ENCODE results near the gene FOXK1. TPM values are rescaled to one million over a fixed set of nuclear protein-coding genes. Genes with fewer than 3 reads are reported as not detected.
"Not testable (repeated sequence)": the region's sequence is repeated elsewhere in the genome, so short reads cannot be mapped to it uniquely, and the experiment has no call there.

The FOXK1 gene
- total RNA-seq, 1 donor from 2014 or later = 17.2 TPM

DNA sequence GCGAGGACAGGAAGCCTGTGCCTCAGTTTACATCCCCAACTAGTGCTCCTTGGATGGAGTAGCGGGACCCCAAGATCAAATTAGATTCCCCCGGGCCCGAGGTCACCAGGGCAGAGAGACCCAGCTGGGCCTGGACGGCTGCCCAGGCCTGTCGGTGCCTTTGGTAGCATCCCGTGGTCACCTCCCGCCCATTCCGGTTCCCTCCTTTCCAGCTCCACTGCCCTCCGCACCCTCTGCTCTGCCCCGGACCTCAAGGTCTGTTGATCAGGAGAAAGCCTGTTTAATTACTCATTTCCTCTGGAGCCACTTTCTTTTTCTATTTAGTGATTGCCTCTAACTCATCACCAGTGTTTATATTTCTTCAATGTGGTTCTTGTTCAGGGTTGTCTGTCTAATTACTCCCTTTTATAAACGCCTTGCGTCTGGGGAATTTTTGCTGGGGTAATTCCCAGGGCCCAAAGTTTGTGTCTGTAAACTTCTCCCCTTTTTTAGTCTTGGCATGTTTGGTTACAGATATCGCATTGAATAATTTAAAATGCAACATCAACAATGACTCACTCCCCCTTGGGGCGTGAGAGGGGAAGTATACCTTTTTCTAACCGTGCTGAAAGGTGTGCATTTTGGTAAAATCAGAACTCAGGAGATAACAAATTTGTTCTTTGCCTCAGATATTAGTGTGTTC, 1.9 kb downstream of the FOXK1 start:
- H3K4me1 ChIP-seq (ENCODE audit: control insufficient read depth in 3 of 3, insufficient read depth in 3 of 3, low read length in 3 of 3) = peaks cover 19 to 23% (median 20%) of the 10 kb centered on the region in 3 donors
- peak overlapping the region; percentile 83 to 88 (median 87) for H3K4me3 ChIP-seq (ENCODE audit: low read length in 3 of 3)
- peak overlapping the region; percentile 88 to 92 (median 89) for H3K9ac ChIP-seq (ENCODE audit: low read depth in 1 of 3, low read length in 3 of 3)
- H3K36me3 ChIP-seq (ENCODE audit: control insufficient read depth in 3 of 3, insufficient read depth in 3 of 3, low read length in 3 of 3) = peaks cover 0 to 4% (median 0%) of the 10 kb centered on the region in 3 donors
- H3K27me3 ChIP-seq (ENCODE audit: control insufficient read depth in 3 of 3, insufficient read depth in 3 of 3, low read length in 3 of 3) = no peaks in the 10 kb centered on the region
- peak overlapping the region; percentile 93 for H3K27ac ChIP-seq (ENCODE audit: low read depth, low read length)
- H3K9me3 ChIP-seq (ENCODE audit: control insufficient read depth in 3 of 3, low read length in 3 of 3) = no peaks in the 10 kb centered on the region

GRCh38 chr7:4684846-4685245, 2.8 kb downstream of the FOXK1 start:
- Histone ChIP-seq H3K4me3 (ENCODE audit: low read length in 3 of 3) (peak overlapping the region; percentile 8 to 88 (median 83)), H3K27ac (ENCODE audit: low read depth, low read length) (peak overlapping the region; percentile 93), H3K9me3 (ENCODE audit: control insufficient read depth in 3 of 3, low read length in 3 of 3) (no peaks in the 10 kb centered on the region), H3K9ac (ENCODE audit: low read depth in 1 of 3, low read length in 3 of 3) (peak overlapping the region; percentile 88 to 92 (median 89)), H3K36me3 (ENCODE audit: control insufficient read depth in 3 of 3, insufficient read depth in 3 of 3, low read length in 3 of 3) (peaks cover 0 to 4% (median 0%) of the 10 kb centered on the region in 3 donors), H3K4me1 (ENCODE audit: control insufficient read depth in 3 of 3, insufficient read depth in 3 of 3, low read length in 3 of 3) (peaks cover 22 to 29% (median 26%) of the 10 kb centered on the region in 3 donors), H3K27me3 (ENCODE audit: control insufficient read depth in 3 of 3, insufficient read depth in 3 of 3, low read length in 3 of 3) (no peaks in the 10 kb centered on the region)

DNA sequence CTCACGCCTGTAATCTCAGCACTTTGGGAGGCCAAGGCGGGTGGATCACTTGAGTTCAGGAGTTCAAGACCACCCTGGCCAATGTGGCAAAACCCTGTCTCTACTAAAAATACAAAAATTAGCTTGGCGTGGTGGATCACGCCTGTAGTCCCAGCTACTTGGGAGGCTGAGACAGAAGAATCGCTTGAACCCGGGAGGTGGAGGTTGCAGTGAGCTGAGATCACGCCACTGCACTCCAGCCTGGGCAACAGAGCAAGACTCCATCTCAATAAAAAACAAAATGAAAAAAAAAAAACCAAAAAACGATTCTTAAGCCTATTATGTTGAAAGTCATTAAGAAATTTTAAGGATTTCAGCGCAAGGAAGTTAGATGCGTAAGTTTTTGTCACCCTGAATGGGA, 3.6 kb downstream of the FOXK1 start:
- H3K27ac ChIP-seq (ENCODE audit: low read depth, low read length); H3K27me3 ChIP-seq (ENCODE audit: control insufficient read depth in 3 of 3, insufficient read depth in 3 of 3, low read length in 3 of 3); H3K9ac ChIP-seq (ENCODE audit: low read depth in 1 of 3, low read length in 3 of 3); H3K9me3 ChIP-seq (ENCODE audit: control insufficient read depth in 3 of 3, low read length in 3 of 3); H3K36me3 ChIP-seq (ENCODE audit: control insufficient read depth in 3 of 3, insufficient read depth in 3 of 3, low read length in 3 of 3); H3K4me3 ChIP-seq (ENCODE audit: low read length in 3 of 3): not testable (repeated sequence)
- H3K4me1 ChIP-seq (ENCODE audit: control insufficient read depth in 3 of 3, insufficient read depth in 3 of 3, low read length in 3 of 3) = peaks cover 25 to 32% (median 30%) of the 10 kb centered on the region in 3 donors

- Histone ChIP-seq H3K4me1 (ENCODE audit: control insufficient read depth in 3 of 3, insufficient read depth in 3 of 3, low read length in 3 of 3) (peaks cover 25 to 42% (median 35%) of the 10 kb centered on the region in 3 donors), H3K27me3 (ENCODE audit: control insufficient read depth in 3 of 3, insufficient read depth in 3 of 3, low read length in 3 of 3) (no peaks in the 10 kb centered on the region), H3K27ac (ENCODE audit: low read depth, low read length) (no peak overlapping the region), H3K9me3 (ENCODE audit: control insufficient read depth in 3 of 3, low read length in 3 of 3) (no peaks in the 10 kb centered on the region), H3K36me3 (ENCODE audit: control insufficient read depth in 3 of 3, insufficient read depth in 3 of 3, low read length in 3 of 3) (peaks cover 0 to 4% (median 0%) of the 10 kb centered on the region in 3 donors), H3K9ac (ENCODE audit: low read depth in 1 of 3, low read length in 3 of 3) (no peak overlapping the region), H3K4me3 (ENCODE audit: low read length in 3 of 3) (no peak overlapping the region)
These were observed 5.9 kb downstream of the FOXK1 start for GRCh38 chr7:4687956-4688355.

DNA sequence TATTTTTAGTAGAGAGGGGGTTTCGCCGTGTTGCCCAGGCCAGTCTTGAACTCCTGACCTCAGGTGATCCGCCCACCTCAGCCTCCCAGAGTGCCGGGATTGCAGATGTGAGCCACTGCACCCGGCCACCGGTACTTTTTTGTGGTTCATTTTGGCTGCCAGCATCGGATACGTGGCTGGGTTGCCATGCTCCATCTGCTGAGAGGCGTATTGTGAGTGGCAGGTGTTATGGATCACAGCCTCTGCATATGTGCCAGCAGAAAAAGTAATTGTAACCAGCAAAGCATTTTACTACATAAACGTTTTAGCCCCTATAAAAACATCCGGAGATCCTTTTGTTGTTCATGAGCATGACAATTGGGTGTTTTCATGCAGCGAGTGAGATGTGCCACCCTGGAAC, 7.1 kb downstream of the FOXK1 start:
- Histone ChIP-seq H3K27me3 (ENCODE audit: control insufficient read depth in 3 of 3, insufficient read depth in 3 of 3, low read length in 3 of 3) (no peaks in the 10 kb centered on the region), H3K4me1 (ENCODE audit: control insufficient read depth in 3 of 3, insufficient read depth in 3 of 3, low read length in 3 of 3) (peaks cover 16 to 40% (median 28%) of the 10 kb centered on the region in 3 donors), H3K4me3 (ENCODE audit: low read length in 3 of 3) (no peak overlapping the region), H3K36me3 (ENCODE audit: control insufficient read depth in 3 of 3, insufficient read depth in 3 of 3, low read length in 3 of 3) (peaks cover 0 to 4% (median 0%) of the 10 kb centered on the region in 3 donors), H3K27ac (ENCODE audit: low read depth, low read length) (no peak overlapping the region), H3K9ac (ENCODE audit: low read depth in 1 of 3, low read length in 3 of 3) (no peak overlapping the region), H3K9me3 (ENCODE audit: control insufficient read depth in 3 of 3, low read length in 3 of 3) (no peaks in the 10 kb centered on the region)

- Histone ChIP-seq H3K27me3 (ENCODE audit: control insufficient read depth in 3 of 3, insufficient read depth in 3 of 3, low read length in 3 of 3) (no peaks in the 10 kb centered on the region), H3K36me3 (ENCODE audit: control insufficient read depth in 3 of 3, insufficient read depth in 3 of 3, low read length in 3 of 3) (peaks cover 0 to 4% (median 0%) of the 10 kb centered on the region in 3 donors), H3K4me1 (ENCODE audit: control insufficient read depth in 3 of 3, insufficient read depth in 3 of 3, low read length in 3 of 3) (peaks cover 16 to 40% (median 29%) of the 10 kb centered on the region in 3 donors), H3K9me3 (ENCODE audit: control insufficient read depth in 3 of 3, low read length in 3 of 3) (no peaks in the 10 kb centered on the region), H3K27ac (ENCODE audit: low read depth, low read length) (no peak overlapping the region), H3K4me3 (ENCODE audit: low read length in 3 of 3) (peak overlapping the region in 2 of 3 donors; percentile 29 to 34), H3K9ac (ENCODE audit: low read depth in 1 of 3, low read length in 3 of 3) (peak overlapping the region in 1 of 3 donors; percentile 47)
These were observed 7.6 kb downstream of the FOXK1 start for GRCh38 chr7:4689668-4690067.

DNA sequence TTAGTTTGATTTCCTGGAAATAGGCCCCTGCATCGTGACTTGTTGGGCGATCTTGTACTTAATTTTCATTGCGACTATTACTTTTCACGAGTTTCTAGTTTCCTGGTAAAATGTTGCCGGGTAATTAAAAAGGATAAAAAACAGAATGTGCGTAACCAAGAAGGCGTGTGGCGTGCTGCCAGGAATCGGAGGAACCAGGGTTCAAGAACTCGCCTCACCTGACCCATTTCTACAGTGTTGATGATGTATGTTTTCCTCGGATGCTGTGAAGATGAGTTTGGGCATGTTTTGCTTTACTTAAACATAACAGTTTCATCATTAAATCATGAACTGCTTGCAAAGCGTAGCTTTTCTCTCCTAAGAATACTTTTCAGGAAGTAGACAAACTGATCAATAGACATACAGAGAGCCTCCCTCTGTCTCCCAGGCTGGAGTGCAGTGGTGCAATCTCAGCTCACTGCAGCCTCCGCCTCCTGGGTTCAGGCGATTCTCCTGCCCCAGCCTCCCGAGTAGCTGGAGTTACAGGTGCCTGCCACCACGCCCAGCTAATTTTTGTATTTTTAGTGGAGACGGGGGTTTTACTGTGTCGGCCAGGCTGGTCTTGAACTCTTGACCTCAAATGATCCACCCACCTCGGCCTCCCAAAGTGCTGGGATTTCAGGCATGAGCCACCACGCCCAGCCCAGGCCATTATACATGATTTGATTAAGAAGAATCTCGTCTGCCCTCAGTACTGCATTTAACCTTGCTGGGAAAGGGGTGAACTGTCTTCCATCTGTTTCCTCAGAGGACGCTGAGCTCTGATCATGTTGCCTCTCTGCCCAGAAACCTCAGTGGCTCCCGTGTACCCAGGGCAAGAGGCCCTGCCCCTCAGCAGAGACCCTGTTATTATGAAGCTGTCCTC, 9.1 kb downstream of the FOXK1 start:
- no peak overlapping the region for H3K9ac ChIP-seq (ENCODE audit: low read depth in 1 of 3, low read length in 3 of 3)

GRCh38 chr7:4692055-4692454, 10.0 kb downstream of the FOXK1 start:
- Histone ChIP-seq H3K4me3 (ENCODE audit: low read length in 3 of 3) (no peak overlapping the region), H3K36me3 (ENCODE audit: control insufficient read depth in 3 of 3, insufficient read depth in 3 of 3, low read length in 3 of 3) (peaks cover 0 to under 1% (median 0%) of the 10 kb centered on the region in 3 donors), H3K9ac (ENCODE audit: low read depth in 1 of 3, low read length in 3 of 3) (no peak overlapping the region), H3K4me1 (ENCODE audit: control insufficient read depth in 3 of 3, insufficient read depth in 3 of 3, low read length in 3 of 3) (peaks cover 19 to 46% (median 36%) of the 10 kb centered on the region in 3 donors), H3K9me3 (ENCODE audit: control insufficient read depth in 3 of 3, low read length in 3 of 3) (no peaks in the 10 kb centered on the region), H3K27me3 (ENCODE audit: control insufficient read depth in 3 of 3, insufficient read depth in 3 of 3, low read length in 3 of 3) (no peaks in the 10 kb centered on the region), H3K27ac (ENCODE audit: low read depth, low read length) (no peak overlapping the region)

More for the DNA sequence above, 9.1 kb downstream of the FOXK1 start:
- Histone ChIP-seq H3K4me3 (ENCODE audit: low read length in 3 of 3) (no peak overlapping the region), H3K4me1 (ENCODE audit: control insufficient read depth in 3 of 3, insufficient read depth in 3 of 3, low read length in 3 of 3) (peaks cover 19 to 43% (median 34%) of the 10 kb centered on the region in 3 donors), H3K27me3 (ENCODE audit: control insufficient read depth in 3 of 3, insufficient read depth in 3 of 3, low read length in 3 of 3) (no peaks in the 10 kb centered on the region), H3K9me3 (ENCODE audit: control insufficient read depth in 3 of 3, low read length in 3 of 3) (no peaks in the 10 kb centered on the region), H3K27ac (ENCODE audit: low read depth, low read length) (no peak overlapping the region), H3K36me3 (ENCODE audit: control insufficient read depth in 3 of 3, insufficient read depth in 3 of 3, low read length in 3 of 3) (peaks cover 0 to 4% (median 0%) of the 10 kb centered on the region in 3 donors)

GRCh38 chr7:4692622-4693021, 10.5 kb downstream of the FOXK1 start:
- H3K27me3 ChIP-seq (ENCODE audit: control insufficient read depth in 3 of 3, insufficient read depth in 3 of 3, low read length in 3 of 3); H3K9me3 ChIP-seq (ENCODE audit: control insufficient read depth in 3 of 3, low read length in 3 of 3); H3K4me3 ChIP-seq (ENCODE audit: low read length in 3 of 3); H3K9ac ChIP-seq (ENCODE audit: low read depth in 1 of 3, low read length in 3 of 3); H3K27ac ChIP-seq (ENCODE audit: low read depth, low read length); H3K36me3 ChIP-seq (ENCODE audit: control insufficient read depth in 3 of 3, insufficient read depth in 3 of 3, low read length in 3 of 3): not testable (repeated sequence)
- H3K4me1 ChIP-seq (ENCODE audit: control insufficient read depth in 3 of 3, insufficient read depth in 3 of 3, low read length in 3 of 3) = peaks cover 19 to 48% (median 36%) of the 10 kb centered on the region in 3 donors

Measured in skeletal muscle tissue (tissue), 4 donors.